K562 (cell line): ENCODE measurements around the gene IL20. TPM values are rescaled to one million over a fixed set of nuclear protein-coding genes. Genes with fewer than 3 reads are reported as not detected.

ENCODE experiments used
- ATAC-seq: fragments of 200-7000 bp; cut with Tn5 transposase; 3 replicates; pipeline ENCODE4 v1.9.1; 2020; ENCODE audit warnings: moderate library complexity
- BruUV-seq: library from RNA; stranded (reverse); fragments of 400-500 nt; replicated peaks from 2 replicates; lab custom pipeline; 2021; lab: Mats Ljungman, UMichigan
- CTCF ChIA-PET: fragments of 300-600 bp; formaldehyde crosslinking; extraction: SDS; loops from one replicate; lab custom pipeline; 2021; ENCODE audit warnings: low intra/inter-chr PET ratio; lab: Yijun Ruan, JAX
- POLR2A ChIA-PET: fragments of 300-600, 350-650 bp; sonication (Branson Sonifier 250); formaldehyde crosslinking; extraction: SDS; loops from one replicate; lab custom pipeline; 2021; ENCODE audit warnings: antibody characterized with exemption, inconsistent platforms; lab: Yijun Ruan, JAX
- DNase-seq, 4 experiments: peaks; one replicate each; pipeline versions ENCODE4 v3.0.0 to v3.0.0-alpha.2; 2011 to 2018; ENCODE audit warnings: low spot score in 3 of 4, mixed read lengths in 3 of 4; ENCODE audit errors: extremely low read depth in 1 of 4
- FAIRE-seq: peaks from 2 replicates; lab custom pipeline; 2011; peaks lifted over from hg19 to GRCh38; lab: Jason Lieb, UNC
- H2AFZ ChIP-seq: 2 replicates; pipeline ENCODE4 v1.6.0; 2011; ENCODE audit warnings: low read depth, low read length, control low read depth, inconsistent platforms
- H3K27ac ChIP-seq: fragments of 200-600 bp; 3 replicates; pipeline ENCODE4 v1.8.0; 2011; ENCODE audit warnings: low read depth, mild to moderate bottlenecking, control low read depth, inconsistent platforms, low read length, moderate library complexity, mixed read lengths; ENCODE audit errors: extremely low read depth
- H3K27me3 ChIP-seq, 2 experiments: fragments of 300-600 bp in 1 of 2; 2 replicates in 1 of 2; 3 replicates in 1 of 2; pipeline versions ENCODE4 v1.6.0 to v1.8.0; 2011; ENCODE audit warnings: inconsistent platforms in 2 of 2, low read length in 2 of 2, mild to moderate bottlenecking in 1 of 2, mixed read lengths in 1 of 2, moderate library complexity in 1 of 2; ENCODE audit not compliant: control insufficient read depth in 2 of 2, insufficient read depth in 2 of 2
- H3K36me3 ChIP-seq: fragments of 300-600 bp; 3 replicates; pipeline ENCODE4 v1.8.0; 2011; ENCODE audit warnings: mild to moderate bottlenecking, low read length, inconsistent platforms; ENCODE audit not compliant: control insufficient read depth, insufficient read depth
- H3K4me1 ChIP-seq, 2 experiments: fragments of 200-600 bp in 1 of 2; replicated peaks in 1 of 2; 2 replicates in 1 of 2; 3 replicates in 1 of 2; pipeline versions ENCODE4 v1.5.1 to v1.8.0; 2011; ENCODE audit warnings: inconsistent platforms in 2 of 2, low read length in 2 of 2, mild to moderate bottlenecking in 1 of 2, mixed read lengths in 1 of 2, moderate library complexity in 1 of 2; ENCODE audit not compliant: control insufficient read depth in 2 of 2, insufficient read depth in 2 of 2
- H3K4me2 ChIP-seq: 2 replicates; pipeline ENCODE4 v1.6.1; 2011; ENCODE audit warnings: low read length, control low read depth, inconsistent platforms, mixed read lengths; ENCODE audit not compliant: insufficient read depth
- H3K4me3 ChIP-seq: fragments of 200-600 bp; sonication (generic), shearing (Covaris generic); 2 replicates; pipeline ENCODE4 v1.5.1; 2016; ENCODE audit warnings: control low read depth, inconsistent platforms
- H3K79me2 ChIP-seq: fragments of 200-600 bp; 3 replicates; pipeline ENCODE4 v1.8.0; 2011; ENCODE audit warnings: low read length, inconsistent platforms; ENCODE audit not compliant: control insufficient read depth, insufficient read depth
- H3K9ac ChIP-seq, 2 experiments: 2 replicates each; pipeline versions ENCODE4 v1.6.0 to v1.6.1; 2011; ENCODE audit warnings: low read depth in 2 of 2, low read length in 2 of 2, control low read depth in 1 of 2, inconsistent platforms in 1 of 2, mild to moderate bottlenecking in 1 of 2, mixed read lengths in 1 of 2; ENCODE audit not compliant: insufficient read depth in 1 of 2
- H3K9me1 ChIP-seq: one replicate; pipeline ENCODE4 v1.6.0; 2011; ENCODE audit warnings: inconsistent platforms, mild to moderate bottlenecking, low read length, moderate library complexity; ENCODE audit not compliant: control insufficient read depth, insufficient read depth
- H3K9me3 ChIP-seq: replicated peaks from 2 replicates; pipeline ENCODE4 v1.5.1; 2011; ENCODE audit warnings: low read depth, low read length, inconsistent platforms; ENCODE audit not compliant: control insufficient read depth, insufficient read depth
- H4K20me1 ChIP-seq: replicated peaks from 2 replicates; pipeline ENCODE4 v1.6.1; 2011; ENCODE audit warnings: low read length, inconsistent platforms, mixed read lengths; ENCODE audit not compliant: control insufficient read depth, insufficient read depth
- C11orf30 ChIP-seq: fragments of 450-650 bp; IDR thresholded peaks from 2 replicates; pipeline ENCODE4 v1.6.1; 2016; ENCODE audit warnings: low read depth, mild to moderate bottlenecking
- MEIS2 ChIP-seq: fragments of 450-650 bp; IDR thresholded peaks from 2 replicates; pipeline ENCODE4 v1.6.1; 2014; ENCODE audit warnings: mild to moderate bottlenecking; ENCODE audit not compliant: partially characterized antibody
- NUFIP1 ChIP-seq: fragments of 450-650 bp; IDR thresholded peaks from 2 replicates; pipeline ENCODE4 v1.6.1; 2018; ENCODE audit not compliant: partially characterized antibody
- POLR3A ChIP-seq: IDR thresholded peaks from 2 replicates; pipeline ENCODE4 v1.6.1; 2011; ENCODE audit warnings: borderline replicate concordance, mild to moderate bottlenecking, moderate library complexity; ENCODE audit not compliant: insufficient read length, insufficient read depth; ENCODE audit errors: extremely low read depth
- ZNF121 ChIP-seq: sonication (generic); formaldehyde crosslinking; conservative IDR thresholded peaks from 2 replicates; pipeline ENCODE4 v1.8.0; 2022; ENCODE audit warnings: missing genetic modification reagents
- ZNF134 ChIP-seq: fragments of 250-450 bp; sonication (Bioruptor Pico); conservative IDR thresholded peaks from 2 replicates; pipeline ENCODE4 v1.4.0; 2020
- ZNF140 ChIP-seq: fragments of 250-450 bp; sonication (Bioruptor Pico); IDR thresholded peaks from 2 replicates; pipeline ENCODE4 v1.8.0; 2021; ENCODE audit warnings: moderate library complexity, mild to moderate bottlenecking, inconsistent platforms
- ZNF316 ChIP-seq: fragments of 450-650 bp; IDR thresholded peaks from 2 replicates; pipeline ENCODE4 v1.6.1; 2016
- WGBS: fragments of 100-300 bp; shearing (Covaris generic); methylation state at CpG from one replicate; pipeline ENCODE4 v1.1.6; 2016; ENCODE audit warnings: low coverage, mixed read lengths; ENCODE audit not compliant: insufficient coverage; ENCODE audit errors: missing lambda C conversion rate; 5-methylcytosine and 5-hydroxymethylcytosine counted together
- in situ Hi-C: fragments of 300-500 bp; cut with MboI; formaldehyde crosslinking; loops from 4 replicates; pipeline ENCODE4 v1.15.0; 2018; ENCODE audit warnings: inconsistent platforms, mixed read lengths
- intact Hi-C: fragments of 100-400 bp; cut with micrococcal nuclease; formaldehyde crosslinking; loops from 2 replicates; pipeline ENCODE4 v1.14.2; 2022
- polyA plus RNA-seq, 8 experiments: library from polyadenylated mRNA; depleted of rRNA in 4 of 8; stranded (reverse) in 5 of 8; unstranded in 3 of 8; fragments of >200 nt; fragmentation: Nextera tagmentation in 2 of 8; fragmentation: Illumina TruSeq in 1 of 8; extraction: Ambion mirVana in 2 of 8; extraction: Trizol in 1 of 8; gene quantifications; 2 replicates each; pipeline versions ENCODE4 v1.2.1 to v1.2.3, GENCODE V29; 2011 to 2014; ENCODE audit warnings: inconsistent platforms in 1 of 8, missing spikeins in 1 of 8
- total RNA-seq, 7 experiments: library from RNA; depleted of rRNA in 6 of 7; stranded (reverse); fragments of >200 nt in 6 of 7; fragmentation: Illumina TruSeq in 2 of 7; extraction: Trizol in 2 of 7; gene quantifications; 2 replicates each; pipeline versions ENCODE4 v1.2.1 to v1.2.3, GENCODE V29; 2011 to 2021; ENCODE audit warnings: low replicate concordance in 1 of 7
- TF ChIP-seq, protein P1 (sequence below): fragments of 450-650 bp; IDR thresholded peaks from one replicate; pipeline ENCODE4 v1.6.1; 2018; ENCODE audit warnings: mild to moderate bottlenecking, moderate library complexity; ENCODE audit not compliant: partially characterized antibody
- TF ChIP-seq, protein P2 (sequence below): fragments of 450-650 bp; formaldehyde crosslinking; IDR thresholded peaks from 2 replicates; pipeline ENCODE4 v1.4.0; 2020; ENCODE audit warnings: mild to moderate bottlenecking, moderate library complexity

The IL20 gene
- total and polyA plus RNA-seq, 9 of the 15 experiments (the other 6 are each of a cell fraction or from before 2014, with no cell fraction given), result not detected

DNA sequence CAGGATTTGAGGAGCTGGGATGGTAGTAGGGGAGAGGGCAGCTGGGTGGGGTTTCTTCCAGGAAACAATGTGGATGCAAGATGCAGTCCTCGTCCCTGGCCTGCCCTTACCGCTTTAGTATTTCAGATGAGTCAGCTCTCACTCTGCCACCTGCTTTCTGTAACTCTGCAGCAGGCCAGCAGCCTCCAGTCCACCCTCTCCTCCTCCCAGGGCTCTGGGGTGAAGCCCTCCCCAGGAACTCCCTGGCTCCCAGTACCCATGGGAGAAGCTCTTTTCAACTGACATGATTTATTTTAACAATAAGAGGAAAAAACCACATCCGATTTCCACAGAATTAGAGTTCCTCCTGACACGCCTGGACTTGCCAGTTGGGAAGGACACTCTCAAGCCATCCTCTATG lies 39.0 kb upstream of the IL20 start:
- CTCF ChIA-PET, result no interaction called here
- no peak for DNase-seq

More for the DNA sequence above, 39.0 kb upstream of the IL20 start:
- POLR2A ChIA-PET, result interaction anchor here (0.6 to 2.6 kb wide), 2 partner anchors 9 to 141 kb away, joined by 3 to 13 read pairs; no protein-coding TSS in a partner anchor
- H3K79me2 ChIP-seq, result no peaks in the 10 kb centered on the region
- H3K9ac ChIP-seq, result no peak overlapping the region
- no peak overlapping the region for H3K4me3 ChIP-seq
- H3K4me2 ChIP-seq, result no peak overlapping the region
- H3K4me1 ChIP-seq, result peaks cover 0 to 4% of the 10 kb centered on the region in 2 experiments; a peak in 1 of 5 replicates
- H4K20me1 ChIP-seq, result no peaks in the 10 kb centered on the region; the same call in 1 of the 2 replicates
- no peak for FAIRE-seq
- 20% methylated on average over 4 of the region's 4 CpGs for WGBS
- intact Hi-C loops (no loop called here), in situ Hi-C loops (no loop called here)
- H3K27ac ChIP-seq, result no peak overlapping the region
- 0 out of 3 replicates have a peak, but pooled peaks have one; percentile 31 for ATAC-seq
- no TSS peak for BruUV-seq
- no peaks in the 10 kb centered on the region for H3K9me3 ChIP-seq
- H3K36me3 ChIP-seq, result no peaks in the 10 kb centered on the region
- no peak overlapping the region for H2AFZ ChIP-seq
- H3K27me3 ChIP-seq, result peaks cover 31 to 47% of the 10 kb centered on the region in 2 experiments
- no peaks in the 10 kb centered on the region for H3K9me1 ChIP-seq
- no peak for TF ChIP-seq C11orf30
- TF ChIP-seq MEIS2, result peak; percentile 36
- TF ChIP-seq, protein P1, sequence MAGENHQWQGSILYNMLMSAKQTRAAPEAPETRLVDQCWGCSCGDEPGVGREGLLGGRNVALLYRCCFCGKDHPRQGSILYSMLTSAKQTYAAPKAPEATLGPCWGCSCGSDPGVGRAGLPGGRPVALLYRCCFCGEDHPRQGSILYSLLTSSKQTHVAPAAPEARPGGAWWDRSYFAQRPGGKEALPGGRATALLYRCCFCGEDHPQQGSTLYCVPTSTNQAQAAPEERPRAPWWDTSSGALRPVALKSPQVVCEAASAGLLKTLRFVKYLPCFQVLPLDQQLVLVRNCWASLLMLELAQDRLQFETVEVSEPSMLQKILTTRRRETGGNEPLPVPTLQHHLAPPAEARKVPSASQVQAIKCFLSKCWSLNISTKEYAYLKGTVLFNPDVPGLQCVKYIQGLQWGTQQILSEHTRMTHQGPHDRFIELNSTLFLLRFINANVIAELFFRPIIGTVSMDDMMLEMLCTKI, result no peak
- TF ChIP-seq, protein P2, sequence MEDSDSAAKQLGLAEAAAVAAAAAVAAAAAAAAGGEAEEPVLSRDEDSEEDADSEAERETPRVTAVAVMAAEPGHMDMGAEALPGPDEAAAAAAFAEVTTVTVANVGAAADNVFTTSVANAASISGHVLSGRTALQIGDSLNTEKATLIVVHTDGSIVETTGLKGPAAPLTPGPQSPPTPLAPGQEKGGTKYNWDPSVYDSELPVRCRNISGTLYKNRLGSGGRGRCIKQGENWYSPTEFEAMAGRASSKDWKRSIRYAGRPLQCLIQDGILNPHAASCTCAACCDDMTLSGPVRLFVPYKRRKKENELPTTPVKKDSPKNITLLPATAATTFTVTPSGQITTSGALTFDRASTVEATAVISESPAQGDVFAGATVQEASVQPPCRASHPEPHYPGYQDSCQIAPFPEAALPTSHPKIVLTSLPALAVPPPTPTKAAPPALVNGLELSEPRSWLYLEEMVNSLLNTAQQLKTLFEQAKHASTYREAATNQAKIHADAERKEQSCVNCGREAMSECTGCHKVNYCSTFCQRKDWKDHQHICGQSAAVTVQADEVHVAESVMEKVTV (CRISPR knock-in tag), result no peak
- peak; percentile 46 for TF ChIP-seq ZNF316
- TF ChIP-seq ZNF121, result no peak
- no peak for TF ChIP-seq POLR3A
- no peak for TF ChIP-seq ZNF134 (CRISPR knock-in tag)
- TF ChIP-seq NUFIP1, result no peak
- no peak for TF ChIP-seq ZNF140 (CRISPR knock-in tag)
